ENCODE data around the gene ADNP2.

The ADNP2 gene

DNA sequence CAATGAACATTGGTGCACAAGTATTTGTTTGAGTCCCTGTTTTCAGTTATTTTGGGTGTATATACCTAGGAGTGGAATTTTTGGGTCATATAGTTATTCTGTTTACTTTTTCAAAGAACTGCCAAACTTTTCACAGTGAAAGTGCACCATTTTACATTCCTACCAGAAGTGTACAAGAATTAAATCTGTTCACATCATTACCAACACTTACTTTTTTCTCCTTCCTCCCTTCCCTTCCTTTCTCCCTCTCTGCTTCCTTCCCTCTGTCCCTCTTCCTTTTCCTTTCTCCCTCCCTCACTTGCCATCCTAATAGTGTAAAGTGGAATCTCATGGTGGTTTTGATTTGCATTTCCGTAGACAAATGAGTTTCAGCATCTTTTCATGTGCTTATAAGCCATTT lies 11.9 kb downstream of the ADNP2 start:
- no peak overlapping the region for H3K27ac ChIP-seq
- TF ChIP-seq, protein P1, sequence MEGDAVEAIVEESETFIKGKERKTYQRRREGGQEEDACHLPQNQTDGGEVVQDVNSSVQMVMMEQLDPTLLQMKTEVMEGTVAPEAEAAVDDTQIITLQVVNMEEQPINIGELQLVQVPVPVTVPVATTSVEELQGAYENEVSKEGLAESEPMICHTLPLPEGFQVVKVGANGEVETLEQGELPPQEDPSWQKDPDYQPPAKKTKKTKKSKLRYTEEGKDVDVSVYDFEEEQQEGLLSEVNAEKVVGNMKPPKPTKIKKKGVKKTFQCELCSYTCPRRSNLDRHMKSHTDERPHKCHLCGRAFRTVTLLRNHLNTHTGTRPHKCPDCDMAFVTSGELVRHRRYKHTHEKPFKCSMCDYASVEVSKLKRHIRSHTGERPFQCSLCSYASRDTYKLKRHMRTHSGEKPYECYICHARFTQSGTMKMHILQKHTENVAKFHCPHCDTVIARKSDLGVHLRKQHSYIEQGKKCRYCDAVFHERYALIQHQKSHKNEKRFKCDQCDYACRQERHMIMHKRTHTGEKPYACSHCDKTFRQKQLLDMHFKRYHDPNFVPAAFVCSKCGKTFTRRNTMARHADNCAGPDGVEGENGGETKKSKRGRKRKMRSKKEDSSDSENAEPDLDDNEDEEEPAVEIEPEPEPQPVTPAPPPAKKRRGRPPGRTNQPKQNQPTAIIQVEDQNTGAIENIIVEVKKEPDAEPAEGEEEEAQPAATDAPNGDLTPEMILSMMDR (conservative IDR thresholded peaks at IDR 0.05) = no peak
- no peak for TF ChIP-seq ZFX (IDR thresholded peaks at IDR 0.05)

DNA sequence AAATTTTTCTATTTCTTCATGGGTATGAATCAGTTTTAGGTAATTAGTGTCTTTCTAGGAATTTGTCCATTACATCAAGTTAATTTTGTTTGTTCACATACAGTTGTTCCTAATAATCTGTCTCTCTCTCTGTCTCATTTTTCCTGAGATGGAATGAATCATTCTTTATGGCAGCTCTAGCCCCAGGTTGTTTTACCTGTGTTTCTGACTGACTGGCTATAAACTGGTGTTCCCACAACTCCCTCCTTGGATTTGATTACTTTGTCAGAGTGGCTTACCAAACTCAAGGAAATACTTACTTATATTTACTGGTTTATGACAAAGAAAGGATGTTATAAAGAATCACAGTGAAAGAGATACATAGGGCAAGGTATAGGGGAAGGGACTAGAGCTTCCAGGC lies 15.1 kb downstream of the ADNP2 start:
- TF ChIP-seq ZFX (IDR thresholded peaks at IDR 0.05) = no peak
- TF ChIP-seq, protein P1 (conservative IDR thresholded peaks at IDR 0.05) = no peak
- H3K27ac ChIP-seq = no peak overlapping the region

DNA sequence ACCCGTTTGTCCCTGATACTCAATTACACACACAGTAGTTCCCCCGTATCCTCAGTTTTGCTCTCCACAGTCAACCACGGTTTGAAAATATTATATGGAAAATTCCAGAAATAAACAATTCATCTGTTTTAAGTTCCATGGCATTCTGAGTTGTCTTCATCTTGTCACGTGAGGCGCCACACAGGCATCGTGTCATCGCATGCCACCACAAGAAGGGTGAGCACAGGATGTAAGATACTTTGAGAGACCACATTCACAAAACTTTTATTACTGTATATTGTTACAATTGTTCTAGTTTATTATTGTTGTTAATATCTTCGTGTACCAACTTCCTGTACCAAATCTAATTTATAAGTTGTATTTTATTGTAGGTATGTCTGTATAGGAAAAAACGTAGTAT lies 17.7 kb downstream of the ADNP2 start:
- no peak for TF ChIP-seq ZFX (IDR thresholded peaks at IDR 0.05)
- TF ChIP-seq, protein P1 (conservative IDR thresholded peaks at IDR 0.05) = no peak
- no peak overlapping the region for H3K27ac ChIP-seq

DNA sequence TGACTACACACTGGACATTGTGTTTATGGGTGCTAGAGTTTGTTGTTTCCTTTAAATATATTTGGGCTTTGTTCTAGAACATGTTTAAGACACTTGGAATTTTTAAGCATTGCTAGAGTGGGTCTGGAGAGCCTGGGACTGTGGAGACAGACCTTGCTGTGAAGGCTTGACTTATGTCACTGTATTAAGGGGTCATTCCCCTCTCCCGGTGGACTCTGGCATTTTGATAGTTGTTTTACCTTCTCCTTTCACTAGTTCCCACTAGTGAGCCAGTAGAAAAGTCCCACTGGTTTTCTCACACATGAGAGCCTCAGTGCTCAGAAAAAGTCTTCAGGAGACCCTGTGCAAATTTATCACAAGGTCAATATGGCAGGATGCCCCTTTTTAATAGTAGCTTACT lies 18.6 kb downstream of the ADNP2 start:
- no peak for TF ChIP-seq ZFX (IDR thresholded peaks at IDR 0.05)
- TF ChIP-seq, protein P1 (conservative IDR thresholded peaks at IDR 0.05) = no peak

DNA sequence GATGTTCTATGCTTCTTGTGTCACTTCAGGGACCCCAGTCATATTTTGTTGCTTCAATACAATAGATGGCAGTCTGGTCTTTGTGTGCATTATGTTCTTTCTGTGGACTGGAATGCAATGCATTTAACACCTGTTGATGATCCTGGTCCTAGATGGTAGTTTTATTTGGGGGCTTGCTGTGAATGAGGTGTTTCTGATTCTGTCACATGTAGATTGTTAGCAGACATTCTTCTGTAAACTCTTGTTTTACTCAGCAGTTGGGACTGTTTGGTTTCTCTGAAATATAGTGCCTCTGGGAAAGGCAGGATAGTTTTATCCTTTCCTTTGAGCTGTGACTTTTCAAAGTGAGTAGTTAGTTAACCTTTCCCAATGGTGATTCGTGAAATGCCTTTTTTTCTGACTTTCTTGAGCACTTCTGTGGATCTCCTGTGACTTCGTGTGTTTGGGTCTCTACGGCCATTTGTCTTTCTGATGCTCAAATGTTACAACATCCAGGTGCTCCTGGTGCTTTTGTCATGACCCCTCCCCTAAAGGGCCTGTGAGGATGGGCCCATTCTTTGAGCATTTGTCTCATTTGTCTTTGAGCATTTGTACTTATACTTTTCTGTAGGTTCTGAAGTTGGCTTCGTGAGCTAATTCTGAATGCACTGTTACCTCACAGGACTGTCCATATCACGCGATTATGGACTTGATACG lies 20.8 kb downstream of the ADNP2 start:
- TF ChIP-seq ZFX (IDR thresholded peaks at IDR 0.05) = no peak
- TF ChIP-seq, protein P1 (conservative IDR thresholded peaks at IDR 0.05) = no peak

More for the DNA sequence above, 18.6 kb downstream of the ADNP2 start:
- no peak overlapping the region for H3K27ac ChIP-seq

DNA sequence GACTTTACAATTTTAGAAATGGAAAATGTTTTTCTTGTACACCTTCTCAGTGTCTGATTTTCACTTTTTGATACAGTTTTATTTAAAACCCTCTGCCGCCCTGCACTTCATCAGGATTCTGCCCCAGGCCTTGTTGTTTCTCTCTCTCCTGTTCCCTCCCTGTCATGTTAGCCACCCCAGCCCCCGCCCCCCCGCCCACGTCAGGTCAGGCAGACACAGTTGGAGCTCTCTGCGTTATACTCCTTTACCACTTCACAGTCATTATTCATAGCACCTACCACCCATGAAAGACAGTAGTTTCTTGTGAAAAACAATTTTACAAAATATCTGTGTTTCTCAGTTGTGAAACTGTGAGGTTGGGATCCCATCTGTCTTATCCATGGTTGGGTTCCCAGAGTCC lies 21.5 kb downstream of the ADNP2 start:
- H3K27ac ChIP-seq = no peak overlapping the region
- TF ChIP-seq, protein P1 (conservative IDR thresholded peaks at IDR 0.05) = no peak
- TF ChIP-seq ZFX (IDR thresholded peaks at IDR 0.05) = no peak

More for the DNA sequence above, 20.8 kb downstream of the ADNP2 start:
- no peak overlapping the region for H3K27ac ChIP-seq

DNA sequence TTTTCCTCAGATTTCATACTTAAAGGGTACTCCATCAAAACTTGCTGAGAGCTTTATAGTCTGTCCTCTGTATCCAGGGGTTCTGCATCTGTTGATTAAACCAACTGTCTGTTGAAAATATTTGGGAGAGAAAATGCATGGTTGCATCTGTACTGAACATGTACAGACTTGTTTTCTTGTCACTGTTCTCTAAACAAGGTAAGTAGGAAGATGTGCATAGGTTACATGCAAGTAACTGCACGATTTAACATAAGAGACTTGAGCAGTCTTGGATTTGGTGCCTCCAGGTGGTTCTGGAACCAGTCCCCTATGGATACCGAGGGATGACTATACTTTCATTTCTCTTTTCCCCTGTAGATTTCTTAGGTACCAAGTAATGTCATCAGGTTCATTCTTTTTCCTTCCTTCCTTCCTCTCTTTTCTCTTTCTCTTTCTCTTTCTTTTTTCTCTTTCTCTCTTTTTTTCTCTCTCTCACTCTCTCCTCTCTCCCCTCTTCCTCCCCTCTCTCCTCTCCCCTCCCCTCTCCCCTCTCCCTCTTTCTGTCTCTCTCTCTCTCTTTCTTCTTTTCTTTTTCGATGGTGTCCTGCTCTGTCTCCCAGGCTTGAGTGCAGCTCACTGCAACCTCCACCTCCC lies 23.2 kb downstream of the ADNP2 start:
- TF ChIP-seq ZFX (IDR thresholded peaks at IDR 0.05) = no peak
- TF ChIP-seq, protein P1 (conservative IDR thresholded peaks at IDR 0.05) = no peak
- H3K27ac ChIP-seq = no peak overlapping the region
